ENCODE data around the gene CUL4A.
"Not testable (repeated sequence)": the region's sequence is repeated elsewhere in the genome, so short reads cannot be mapped to it uniquely, and the experiment has no call there.

CUL4A gene

DNA sequence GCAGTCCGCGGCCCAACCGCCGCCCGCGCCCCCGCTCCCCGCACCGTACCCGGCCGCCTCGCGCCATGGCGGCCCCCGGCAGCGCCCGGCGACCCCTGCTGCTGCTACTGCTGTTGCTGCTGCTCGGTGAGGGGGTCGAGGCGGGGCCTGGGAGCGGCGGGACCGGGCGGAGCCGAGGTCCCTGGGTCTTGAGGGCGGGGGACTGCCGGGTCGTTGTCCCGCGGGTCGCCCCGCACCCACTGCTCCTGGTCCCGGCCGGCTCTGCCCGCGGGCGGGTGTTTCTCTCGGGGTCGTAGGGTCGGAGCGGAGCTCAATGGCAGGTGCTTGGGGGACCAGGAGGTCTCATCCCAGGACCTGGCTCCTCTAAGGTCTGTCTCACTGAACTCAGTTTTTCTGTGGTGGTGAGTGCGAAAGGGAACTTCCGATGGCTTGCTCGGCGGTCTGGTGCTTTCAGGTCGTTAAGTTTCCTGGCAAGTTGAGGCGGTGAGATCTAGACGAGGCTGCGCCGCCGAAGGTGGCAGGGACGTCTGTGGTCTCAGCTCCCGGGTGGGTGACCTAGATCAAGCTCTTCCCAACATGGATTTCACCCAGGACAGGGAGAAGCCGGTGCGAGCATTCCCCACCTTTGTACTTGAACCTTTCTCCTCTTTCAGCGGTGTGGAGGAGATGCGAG, 88.1 kb downstream of the CUL4A start:
- no peak for DNase-seq

DNA sequence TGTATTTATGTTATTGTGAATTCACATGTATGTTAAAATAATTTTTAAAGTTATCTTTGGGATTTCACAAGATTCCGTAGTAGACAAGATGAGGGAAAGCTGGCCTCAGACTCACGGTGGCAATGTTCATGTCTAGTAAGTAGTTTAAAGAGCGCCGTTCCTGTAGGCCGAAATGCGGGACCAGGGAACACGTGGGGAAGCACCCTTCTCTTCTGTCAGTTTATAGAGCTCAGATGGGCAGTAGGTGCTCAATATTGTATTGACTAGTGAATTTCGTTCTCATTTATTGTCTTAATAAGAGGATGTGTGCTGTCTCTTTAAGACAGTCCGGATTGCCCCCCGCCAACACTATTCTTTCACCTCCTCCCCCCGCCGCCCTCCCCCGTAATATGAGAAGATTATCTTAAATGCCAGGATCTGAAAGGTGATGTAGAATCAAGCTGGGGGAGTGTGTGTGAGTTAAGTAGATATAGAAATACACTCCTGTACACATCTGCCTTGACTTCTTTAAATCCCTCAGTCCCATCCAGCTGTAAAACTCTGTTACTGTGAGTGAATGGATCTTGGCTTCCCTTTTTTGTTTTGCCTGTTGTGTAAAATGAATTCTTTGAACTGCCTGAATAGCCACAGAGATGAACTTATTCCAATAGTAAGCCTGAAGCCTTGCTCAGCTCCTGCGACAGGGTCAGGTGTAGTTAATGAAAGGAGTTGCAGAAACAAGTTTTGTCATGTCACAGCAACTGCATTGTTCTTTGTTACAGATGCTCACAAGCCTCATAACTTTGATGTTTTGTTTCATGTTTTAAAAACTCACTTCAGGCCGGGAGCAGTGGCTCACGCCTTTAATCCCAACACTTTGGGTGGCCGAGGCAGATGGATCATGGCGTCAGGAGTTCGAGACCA, 88.9 kb downstream of the CUL4A start:
- DNase-seq = no peak

DNA sequence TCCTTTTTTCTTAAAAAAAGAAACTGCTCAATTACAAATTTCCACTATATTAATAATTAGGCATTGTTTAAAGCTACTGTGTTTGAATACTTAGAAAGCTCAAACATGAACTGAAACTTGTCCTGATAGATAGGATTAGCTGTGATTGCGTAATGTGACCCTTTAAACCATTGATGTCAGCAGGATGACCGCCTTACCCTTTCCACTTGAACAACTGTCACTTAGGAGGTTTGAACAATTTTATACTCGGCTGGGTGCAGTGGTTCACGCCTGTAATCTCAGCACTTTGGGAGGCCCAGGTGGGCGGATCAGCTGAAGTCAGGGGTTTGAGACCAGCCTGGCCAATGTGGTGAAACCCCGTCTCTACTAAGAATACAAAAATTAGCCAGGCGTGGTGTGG, 90.5 kb downstream of the CUL4A start:
- DNase-seq = no peak

DNA sequence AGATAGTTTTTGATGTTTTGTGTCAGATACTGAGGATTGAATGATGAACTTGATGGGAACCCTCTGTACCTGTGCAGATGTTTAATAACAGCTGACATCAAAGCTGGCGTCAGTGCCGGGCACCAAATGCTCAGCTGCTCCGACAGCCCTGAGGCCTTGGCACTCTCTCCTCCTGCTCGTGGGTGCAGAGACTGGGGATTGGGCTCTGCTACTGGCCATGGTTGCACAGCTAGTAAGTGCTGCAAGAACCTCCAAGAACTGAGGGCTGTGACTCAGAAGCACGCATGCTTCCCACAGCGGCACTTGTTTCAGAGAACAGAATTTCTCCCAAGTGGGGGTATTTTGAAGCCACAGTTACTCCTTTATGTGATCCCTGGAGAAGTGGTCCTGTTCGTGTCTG, 93.6 kb downstream of the CUL4A start:
- no peak for DNase-seq

DNA sequence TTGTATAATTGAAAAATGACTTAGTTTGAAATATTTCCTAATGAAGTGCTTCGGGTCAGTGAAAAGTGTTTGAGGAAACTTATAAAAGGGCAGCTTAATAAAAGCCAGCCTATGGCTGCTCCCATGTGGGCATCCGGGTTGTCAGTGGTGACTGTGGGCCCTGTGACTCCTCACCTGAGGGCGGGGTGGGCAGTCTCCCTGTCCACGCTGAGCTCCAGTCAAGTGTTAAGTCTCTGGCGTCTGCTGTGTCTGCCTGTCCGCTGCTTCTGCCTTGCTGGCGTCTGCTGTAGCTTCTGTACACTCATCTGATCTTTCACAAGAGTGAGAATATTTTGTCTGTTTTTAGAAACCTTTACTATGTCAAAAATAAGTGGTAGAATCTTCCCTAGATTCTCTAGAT, 94.7 kb downstream of the CUL4A start:
- no peak for DNase-seq

DNA sequence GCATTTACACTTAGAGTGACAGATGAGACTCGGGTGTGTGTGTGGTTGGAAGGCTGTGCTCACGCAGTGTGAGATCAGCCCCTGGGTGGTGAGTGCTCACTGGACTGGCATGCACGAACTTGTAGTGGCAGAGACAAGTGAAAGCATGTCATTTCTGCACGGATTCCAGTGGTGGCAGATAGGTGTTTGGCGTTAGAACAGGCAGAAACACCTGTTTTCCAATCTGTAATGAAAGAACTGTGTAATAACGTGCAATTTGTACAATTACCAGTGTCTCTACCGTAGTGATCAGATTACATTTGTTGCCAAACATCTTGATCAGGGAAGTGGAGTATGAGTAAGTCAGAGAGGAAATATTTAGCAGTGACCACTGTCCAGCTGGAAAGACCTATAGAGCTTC, 95.8 kb downstream of the CUL4A start:
- no peak for DNase-seq

DNA sequence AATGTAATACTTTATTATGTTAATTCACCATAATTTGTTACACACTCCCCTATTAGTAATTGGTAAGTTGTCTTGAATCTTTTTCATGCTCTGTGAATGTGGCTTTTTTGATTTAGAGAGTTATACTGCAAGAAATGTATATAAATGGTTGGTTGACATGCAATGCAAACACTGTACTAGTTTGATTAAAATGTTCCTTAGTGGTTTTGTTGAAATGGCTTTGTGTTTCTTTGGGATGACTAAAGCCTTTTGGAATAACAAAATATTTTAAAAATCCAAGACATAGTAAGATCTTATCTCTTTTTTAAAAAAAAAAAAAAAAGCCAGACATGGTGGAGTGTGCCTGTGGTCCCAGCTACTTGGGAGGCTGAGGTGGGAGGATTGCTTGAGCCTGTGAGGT, 98.1 kb downstream of the CUL4A start:
- no peak for DNase-seq

DNA sequence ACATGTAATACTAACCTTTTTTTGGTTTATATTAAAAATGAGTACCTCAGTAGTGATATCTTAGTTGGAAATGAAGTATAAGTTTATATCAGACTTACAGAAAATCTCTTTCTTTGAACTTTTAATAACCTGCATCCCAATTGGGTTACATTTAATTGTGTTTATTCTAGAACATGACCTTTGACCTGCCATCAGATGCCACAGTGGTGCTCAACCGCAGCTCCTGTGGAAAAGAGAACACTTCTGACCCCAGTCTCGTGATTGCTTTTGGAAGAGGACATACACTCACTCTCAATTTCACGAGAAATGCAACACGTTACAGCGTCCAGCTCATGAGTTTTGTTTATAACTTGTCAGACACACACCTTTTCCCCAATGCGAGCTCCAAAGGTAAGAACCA, 100.1 kb downstream of the CUL4A start:
- DNase-seq = no peak

DNA sequence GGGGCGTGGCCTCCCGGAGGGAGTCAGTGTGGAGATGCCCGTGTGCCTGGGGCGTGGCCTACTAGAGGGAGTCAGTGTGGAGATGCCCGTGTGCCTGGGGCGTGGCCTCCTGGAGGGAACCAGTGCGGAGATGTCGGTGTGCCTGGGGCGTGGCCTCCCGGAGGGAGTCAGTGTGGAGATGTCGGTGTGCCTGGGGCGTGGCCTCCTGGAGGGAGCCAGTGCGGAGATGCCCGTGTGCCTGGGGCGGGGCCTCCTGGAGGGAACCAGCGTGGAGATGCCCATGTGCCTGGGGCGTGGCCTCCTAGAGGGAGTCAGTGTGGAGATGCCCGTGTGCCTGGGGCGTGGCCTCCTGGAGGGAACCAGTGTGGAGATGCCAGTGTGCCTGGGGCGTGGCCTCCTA, 104.7 kb downstream of the CUL4A start:
- not testable (repeated sequence) for DNase-seq

DNA sequence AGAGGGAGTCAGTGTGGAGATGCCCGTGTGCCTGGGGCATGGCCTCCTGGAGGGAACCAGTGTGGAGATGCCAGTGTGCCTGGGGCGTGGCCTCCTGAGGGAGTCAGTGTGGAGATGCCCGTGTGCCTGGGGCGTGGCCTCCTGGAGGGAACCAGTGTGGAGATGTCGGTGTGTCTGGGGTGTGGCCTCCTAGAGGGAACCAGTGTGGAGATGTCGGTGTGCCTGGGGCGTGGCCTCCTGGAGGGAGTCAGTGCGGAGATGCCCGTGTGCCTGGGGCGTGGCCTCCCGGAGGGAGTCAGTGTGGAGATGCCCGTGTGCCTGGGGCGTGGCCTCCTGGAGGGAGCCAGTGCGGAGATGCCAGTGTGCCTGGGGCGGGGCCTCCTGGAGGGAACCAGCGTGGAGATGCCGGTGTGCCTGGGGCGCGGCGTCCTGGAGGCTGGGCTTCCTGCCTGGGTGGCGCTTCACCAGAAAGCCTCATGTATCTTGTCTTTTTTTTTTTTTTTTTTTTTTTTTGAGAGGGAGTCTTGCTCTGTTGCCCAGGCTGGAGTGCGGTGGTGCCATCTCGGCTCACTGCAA, 105.6 kb downstream of the CUL4A start:
- not testable (repeated sequence) for DNase-seq

DNA sequence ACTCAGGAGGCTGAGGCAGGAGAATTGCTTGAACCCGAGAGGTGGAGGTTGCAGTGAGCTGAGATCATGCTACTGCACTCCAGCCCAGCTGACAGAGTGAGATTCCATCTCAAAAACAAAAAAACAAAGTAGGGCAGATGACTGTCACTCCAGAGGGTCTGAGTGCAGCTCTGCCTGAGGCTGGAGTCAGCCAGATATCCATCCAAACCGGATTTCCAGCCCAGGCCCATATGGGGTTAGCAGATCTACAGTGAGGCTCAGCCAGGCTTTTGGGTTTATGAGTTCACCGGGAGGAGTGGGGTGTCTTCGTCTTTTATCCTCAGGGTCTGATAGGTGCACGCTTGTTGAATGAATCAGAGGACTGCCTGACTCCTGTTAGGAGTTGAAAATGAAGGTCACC, 106.6 kb downstream of the CUL4A start:
- DNase-seq = no peak
